Subcutaneous adipose tissue (tissue), 4 donors: ENCODE results near the gene AFF3. TPM values are rescaled to one million over a fixed set of nuclear protein-coding genes. Genes with fewer than 3 reads are reported as not detected.

Experiments used
- total RNA-seq, 4 donors: library from RNA; depleted of rRNA; stranded (reverse); fragments of >200 nt; gene quantifications; one replicate each; pipeline ENCODE4 v1.1.0, GENCODE V29; 2016
- TF ChIP-seq, protein P1 (sequence below): fragments of 450-650 bp; IDR thresholded peaks from one replicate; pipeline ENCODE4 v1.5.1; 2016; ENCODE audit warnings: low read depth, mild to moderate bottlenecking, control low read depth, antibody characterized with exemption, moderate library complexity

Gene AFF3
- total RNA-seq, 4 donors from 2014 or later: 2.5 to 6.2 (median 5.6) TPM

- TF ChIP-seq, protein P1, sequence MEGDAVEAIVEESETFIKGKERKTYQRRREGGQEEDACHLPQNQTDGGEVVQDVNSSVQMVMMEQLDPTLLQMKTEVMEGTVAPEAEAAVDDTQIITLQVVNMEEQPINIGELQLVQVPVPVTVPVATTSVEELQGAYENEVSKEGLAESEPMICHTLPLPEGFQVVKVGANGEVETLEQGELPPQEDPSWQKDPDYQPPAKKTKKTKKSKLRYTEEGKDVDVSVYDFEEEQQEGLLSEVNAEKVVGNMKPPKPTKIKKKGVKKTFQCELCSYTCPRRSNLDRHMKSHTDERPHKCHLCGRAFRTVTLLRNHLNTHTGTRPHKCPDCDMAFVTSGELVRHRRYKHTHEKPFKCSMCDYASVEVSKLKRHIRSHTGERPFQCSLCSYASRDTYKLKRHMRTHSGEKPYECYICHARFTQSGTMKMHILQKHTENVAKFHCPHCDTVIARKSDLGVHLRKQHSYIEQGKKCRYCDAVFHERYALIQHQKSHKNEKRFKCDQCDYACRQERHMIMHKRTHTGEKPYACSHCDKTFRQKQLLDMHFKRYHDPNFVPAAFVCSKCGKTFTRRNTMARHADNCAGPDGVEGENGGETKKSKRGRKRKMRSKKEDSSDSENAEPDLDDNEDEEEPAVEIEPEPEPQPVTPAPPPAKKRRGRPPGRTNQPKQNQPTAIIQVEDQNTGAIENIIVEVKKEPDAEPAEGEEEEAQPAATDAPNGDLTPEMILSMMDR: no peak
These were observed 453.1 kb downstream of the AFF3 start for GRCh38 chr2:99689145-99689742.

GRCh38 chr2:99688699-99689098 is 453.7 kb downstream of the AFF3 start:
- TF ChIP-seq, protein P1: no peak

- TF ChIP-seq, protein P1: no peak
These were observed 459.9 kb downstream of the AFF3 start for GRCh38 chr2:99682275-99683060.

DNA sequence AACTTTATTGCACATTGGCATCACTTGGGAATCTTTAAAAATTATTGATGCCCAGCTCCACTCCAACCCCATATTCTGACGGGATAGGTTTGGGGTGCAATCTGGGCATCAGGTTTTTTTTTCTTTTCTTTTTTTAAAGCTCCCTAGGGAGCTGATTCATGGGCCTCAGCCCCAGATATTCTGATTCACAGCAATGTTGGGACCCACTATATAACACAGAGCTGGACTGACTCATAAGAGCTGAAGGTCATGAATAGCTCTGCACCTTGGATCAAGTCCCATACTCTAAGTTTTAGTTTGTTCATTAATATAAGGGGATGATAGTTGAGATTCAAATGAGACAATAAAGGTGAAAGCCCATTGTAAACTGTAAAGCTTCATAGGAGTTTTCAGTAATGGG is 461.4 kb downstream of the AFF3 start:
- TF ChIP-seq, protein P1: no peak

DNA sequence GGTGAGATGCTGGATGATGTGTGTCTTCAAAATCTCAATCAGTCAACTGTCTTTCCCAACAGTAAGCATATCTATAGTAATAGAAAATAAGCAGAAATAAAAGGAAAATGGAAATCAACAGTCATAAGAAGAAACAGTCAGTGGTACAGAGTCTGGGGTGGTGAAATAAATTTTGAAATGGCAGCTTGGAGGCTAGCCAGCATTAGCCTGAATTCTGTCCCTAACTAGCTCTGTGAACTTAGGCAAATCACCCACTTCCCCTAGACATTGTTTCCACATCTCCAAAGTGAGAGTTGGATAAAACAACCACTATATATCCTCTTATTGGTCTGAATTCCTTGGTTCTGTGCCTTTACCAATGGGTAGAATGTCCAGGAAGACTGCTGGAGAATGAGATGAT is 462.9 kb downstream of the AFF3 start:
- TF ChIP-seq, protein P1: no peak

GRCh38 chr2:99678625-99679024 is 463.8 kb downstream of the AFF3 start:
- TF ChIP-seq, protein P1: no peak

DNA sequence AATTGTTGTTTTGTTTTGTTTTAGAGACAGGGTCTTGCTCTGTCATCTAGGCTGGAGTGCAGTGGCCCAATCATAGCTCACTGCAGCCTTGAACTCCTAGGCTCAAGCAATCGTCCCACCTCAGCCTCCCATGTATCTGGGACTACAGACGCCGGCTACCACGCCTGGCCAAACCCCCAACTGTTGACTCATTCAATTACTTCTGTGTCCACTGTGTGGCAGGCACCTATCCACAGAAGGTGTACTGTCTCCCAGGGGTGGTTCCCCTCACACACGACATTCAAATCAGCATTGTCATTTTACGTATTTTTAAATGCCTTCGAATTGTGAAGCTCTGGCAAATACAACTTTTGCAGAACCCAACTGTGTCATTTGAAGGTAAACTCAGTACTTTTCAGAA is 464.6 kb downstream of the AFF3 start:
- TF ChIP-seq, protein P1: no peak
